ENCODE data around the gene FAM117A. TPM values are rescaled to one million over a fixed set of nuclear protein-coding genes. Genes with fewer than 3 reads are reported as not detected.
"Not testable (repeated sequence)": the region's sequence is repeated elsewhere in the genome, so short reads cannot be mapped to it uniquely, and the experiment has no call there.

FAM117A gene
- total and polyA plus RNA-seq, 2 donors from 2014 or later: 11.1 to 12.9 TPM

- intact Hi-C loops (cut with DNase I): no loop called here
- Histone ChIP-seq H3K27me3 (ENCODE audit: control insufficient read depth, insufficient read depth, low read length) (no peaks in the 10 kb centered on the region), H3K27ac (ENCODE audit: low read depth in 2 of 2, low read length in 2 of 2) (no peak overlapping the region), H3K9ac (ENCODE audit: low read length in 3 of 3) (no peak overlapping the region), H3K4me3 (ENCODE audit: low read length in 3 of 3) (no peak overlapping the region), H3K9me3 (ENCODE audit: control insufficient read depth in 2 of 3, insufficient read depth in 1 of 3, low read length in 3 of 3) (no peaks in the 10 kb centered on the region), H3K4me1 (ENCODE audit: control insufficient read depth in 2 of 3, insufficient read depth in 2 of 3, low read depth in 1 of 3, low read length in 3 of 3) (peaks cover 0 to 9% (median 3%) of the 10 kb centered on the region in 3 donors), H3K36me3 (ENCODE audit: control insufficient read depth in 2 of 3, insufficient read depth in 3 of 3, low read length in 3 of 3) (peaks cover 0 to 8% (median 0%) of the 10 kb centered on the region in 3 donors)
- DNase-seq: no peak
- TF ChIP-seq CTCF (IDR thresholded peaks at IDR 0.05; ENCODE audit: borderline replicate concordance, extremely low read depth, insufficient read depth): no peak
- FAIRE-seq: no peak
Observed at GRCh38 chr17:49728425-49728824, 35.5 kb downstream of the FAM117A start.

GRCh38 chr17:49727380-49727779, 36.6 kb downstream of the FAM117A start:
- no peak overlapping the region for H3K4me3 ChIP-seq (ENCODE audit: low read length in 3 of 3)
- H3K27me3 ChIP-seq (ENCODE audit: control insufficient read depth, insufficient read depth, low read length): no peaks in the 10 kb centered on the region
- H3K9me3 ChIP-seq (ENCODE audit: control insufficient read depth in 2 of 3, insufficient read depth in 1 of 3, low read length in 3 of 3): no peaks in the 10 kb centered on the region
- H3K27ac ChIP-seq (ENCODE audit: low read depth in 2 of 2, low read length in 2 of 2): no peak overlapping the region
- H3K9ac ChIP-seq (ENCODE audit: low read length in 3 of 3): no peak overlapping the region
- DNase-seq (no peak), FAIRE-seq (no peak)
- peaks cover 0 to 8% (median 0%) of the 10 kb centered on the region in 3 donors for H3K36me3 ChIP-seq (ENCODE audit: control insufficient read depth in 2 of 3, insufficient read depth in 3 of 3, low read length in 3 of 3)
- peaks cover 0 to 6% (median 3%) of the 10 kb centered on the region in 3 donors for H3K4me1 ChIP-seq (ENCODE audit: control insufficient read depth in 2 of 3, insufficient read depth in 2 of 3, low read depth in 1 of 3, low read length in 3 of 3)
- no peak for TF ChIP-seq CTCF (IDR thresholded peaks at IDR 0.05; ENCODE audit: borderline replicate concordance, extremely low read depth, insufficient read depth)
- intact Hi-C loops (cut with DNase I): no loop called here

GRCh38 chr17:49725452-49726130, 38.3 kb downstream of the FAM117A start:
- H3K4me3 ChIP-seq (ENCODE audit: low read length in 3 of 3): no peak overlapping the region
- no peaks in the 10 kb centered on the region for H3K27me3 ChIP-seq (ENCODE audit: control insufficient read depth, insufficient read depth, low read length)
- intact Hi-C loops (cut with DNase I): no loop called here
- TF ChIP-seq CTCF (IDR thresholded peaks at IDR 0.05; ENCODE audit: borderline replicate concordance, extremely low read depth, insufficient read depth): no peak
- DNase-seq (no peak), FAIRE-seq (no peak)
- peaks cover 0 to 6% (median 3%) of the 10 kb centered on the region in 3 donors for H3K4me1 ChIP-seq (ENCODE audit: control insufficient read depth in 2 of 3, insufficient read depth in 2 of 3, low read depth in 1 of 3, low read length in 3 of 3)
- peaks cover 0 to 8% (median 3%) of the 10 kb centered on the region in 3 donors for H3K36me3 ChIP-seq (ENCODE audit: control insufficient read depth in 2 of 3, insufficient read depth in 3 of 3, low read length in 3 of 3)
- no peaks in the 10 kb centered on the region for H3K9me3 ChIP-seq (ENCODE audit: control insufficient read depth in 2 of 3, insufficient read depth in 1 of 3, low read length in 3 of 3)
- H3K27ac ChIP-seq (ENCODE audit: low read depth in 2 of 2, low read length in 2 of 2): no peak overlapping the region
- H3K9ac ChIP-seq (ENCODE audit: low read length in 3 of 3): no peak overlapping the region

- DNase-seq; H3K4me1 ChIP-seq (ENCODE audit: control insufficient read depth in 2 of 3, insufficient read depth in 2 of 3, low read depth in 1 of 3, low read length in 3 of 3); H3K27me3 ChIP-seq (ENCODE audit: control insufficient read depth, insufficient read depth, low read length); H3K9ac ChIP-seq (ENCODE audit: low read length in 3 of 3); intact Hi-C loops (cut with DNase I); FAIRE-seq; H3K27ac ChIP-seq (ENCODE audit: low read depth in 2 of 2, low read length in 2 of 2); H3K9me3 ChIP-seq (ENCODE audit: control insufficient read depth in 2 of 3, insufficient read depth in 1 of 3, low read length in 3 of 3); H3K4me3 ChIP-seq (ENCODE audit: low read length in 3 of 3): not testable (repeated sequence)
- H3K36me3 ChIP-seq (ENCODE audit: control insufficient read depth in 2 of 3, insufficient read depth in 3 of 3, low read length in 3 of 3): peaks cover 0 to 15% (median 8%) of the 10 kb centered on the region in 3 donors
Observed at GRCh38 chr17:49724552-49724951, 39.4 kb downstream of the FAM117A start.

All from kidney (tissue), 14 donors.